NCI-H146 treated with DMSO at 0.1 percent for 48 hours (cell line): ENCODE data around the gene HLA-DPB1.

Experiments used
- DNase-seq: peaks from one replicate; lab custom pipeline; 2025; ENCODE audit not compliant: unreplicated experiment; lab: John Stamatoyannopoulos, UW

HLA-DPB1 gene

GRCh38 chr6:33128318-33128717 lies 52.5 kb downstream of the HLA-DPB1 start:
- no peak for DNase-seq

GRCh38 chr6:33132081-33132524 lies 56.3 kb downstream of the HLA-DPB1 start:
- DNase-seq: no peak

- no peak for DNase-seq
Observed at GRCh38 chr6:33136310-33136900, 60.6 kb downstream of the HLA-DPB1 start.
